ENCODE data around the gene NEGR1.

- TF ChIP-seq, protein P1, sequence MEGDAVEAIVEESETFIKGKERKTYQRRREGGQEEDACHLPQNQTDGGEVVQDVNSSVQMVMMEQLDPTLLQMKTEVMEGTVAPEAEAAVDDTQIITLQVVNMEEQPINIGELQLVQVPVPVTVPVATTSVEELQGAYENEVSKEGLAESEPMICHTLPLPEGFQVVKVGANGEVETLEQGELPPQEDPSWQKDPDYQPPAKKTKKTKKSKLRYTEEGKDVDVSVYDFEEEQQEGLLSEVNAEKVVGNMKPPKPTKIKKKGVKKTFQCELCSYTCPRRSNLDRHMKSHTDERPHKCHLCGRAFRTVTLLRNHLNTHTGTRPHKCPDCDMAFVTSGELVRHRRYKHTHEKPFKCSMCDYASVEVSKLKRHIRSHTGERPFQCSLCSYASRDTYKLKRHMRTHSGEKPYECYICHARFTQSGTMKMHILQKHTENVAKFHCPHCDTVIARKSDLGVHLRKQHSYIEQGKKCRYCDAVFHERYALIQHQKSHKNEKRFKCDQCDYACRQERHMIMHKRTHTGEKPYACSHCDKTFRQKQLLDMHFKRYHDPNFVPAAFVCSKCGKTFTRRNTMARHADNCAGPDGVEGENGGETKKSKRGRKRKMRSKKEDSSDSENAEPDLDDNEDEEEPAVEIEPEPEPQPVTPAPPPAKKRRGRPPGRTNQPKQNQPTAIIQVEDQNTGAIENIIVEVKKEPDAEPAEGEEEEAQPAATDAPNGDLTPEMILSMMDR (IDR thresholded peaks at IDR 0.05; ENCODE audit: low read depth, low read length, missing input control), result no peak
- TF ChIP-seq SP1 (IDR thresholded peaks at IDR 0.05) (no peak), MAX (IDR thresholded peaks at IDR 0.05) (no peak), RXRA (IDR thresholded peaks at IDR 0.05) (no peak), YY1 (IDR thresholded peaks at IDR 0.05) (no peak), RAD21 (IDR thresholded peaks at IDR 0.05) (no peak)
- TF ChIP-seq, protein P2, sequence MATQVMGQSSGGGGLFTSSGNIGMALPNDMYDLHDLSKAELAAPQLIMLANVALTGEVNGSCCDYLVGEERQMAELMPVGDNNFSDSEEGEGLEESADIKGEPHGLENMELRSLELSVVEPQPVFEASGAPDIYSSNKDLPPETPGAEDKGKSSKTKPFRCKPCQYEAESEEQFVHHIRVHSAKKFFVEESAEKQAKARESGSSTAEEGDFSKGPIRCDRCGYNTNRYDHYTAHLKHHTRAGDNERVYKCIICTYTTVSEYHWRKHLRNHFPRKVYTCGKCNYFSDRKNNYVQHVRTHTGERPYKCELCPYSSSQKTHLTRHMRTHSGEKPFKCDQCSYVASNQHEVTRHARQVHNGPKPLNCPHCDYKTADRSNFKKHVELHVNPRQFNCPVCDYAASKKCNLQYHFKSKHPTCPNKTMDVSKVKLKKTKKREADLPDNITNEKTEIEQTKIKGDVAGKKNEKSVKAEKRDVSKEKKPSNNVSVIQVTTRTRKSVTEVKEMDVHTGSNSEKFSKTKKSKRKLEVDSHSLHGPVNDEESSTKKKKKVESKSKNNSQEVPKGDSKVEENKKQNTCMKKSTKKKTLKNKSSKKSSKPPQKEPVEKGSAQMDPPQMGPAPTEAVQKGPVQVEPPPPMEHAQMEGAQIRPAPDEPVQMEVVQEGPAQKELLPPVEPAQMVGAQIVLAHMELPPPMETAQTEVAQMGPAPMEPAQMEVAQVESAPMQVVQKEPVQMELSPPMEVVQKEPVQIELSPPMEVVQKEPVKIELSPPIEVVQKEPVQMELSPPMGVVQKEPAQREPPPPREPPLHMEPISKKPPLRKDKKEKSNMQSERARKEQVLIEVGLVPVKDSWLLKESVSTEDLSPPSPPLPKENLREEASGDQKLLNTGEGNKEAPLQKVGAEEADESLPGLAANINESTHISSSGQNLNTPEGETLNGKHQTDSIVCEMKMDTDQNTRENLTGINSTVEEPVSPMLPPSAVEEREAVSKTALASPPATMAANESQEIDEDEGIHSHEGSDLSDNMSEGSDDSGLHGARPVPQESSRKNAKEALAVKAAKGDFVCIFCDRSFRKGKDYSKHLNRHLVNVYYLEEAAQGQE (IDR thresholded peaks at IDR 0.05), result no peak
- TF ChIP-seq, protein P3, sequence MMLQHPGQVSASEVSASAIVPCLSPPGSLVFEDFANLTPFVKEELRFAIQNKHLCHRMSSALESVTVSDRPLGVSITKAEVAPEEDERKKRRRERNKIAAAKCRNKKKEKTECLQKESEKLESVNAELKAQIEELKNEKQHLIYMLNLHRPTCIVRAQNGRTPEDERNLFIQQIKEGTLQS (IDR thresholded peaks at IDR 0.05), result no peak
Measured at GRCh38 chr1:71784241-71784640, 498.1 kb downstream of the NEGR1 start.
